ENCODE data around the gene SRBD1.

The SRBD1 gene

GRCh38 chr2:45612731-45613130 is 1.7 kb upstream of the SRBD1 start:
- Histone ChIP-seq H3K9me3 (ENCODE audit: insufficient read depth, low read length) (no peaks in the 10 kb centered on the region), H3K27ac (ENCODE audit: low read length) (no peak overlapping the region), H3K9ac (ENCODE audit: low read length) (no peak overlapping the region), H3K27me3 (ENCODE audit: low read depth, low read length) (no peaks in the 10 kb centered on the region), H3K4me1 (ENCODE audit: low read length) (peaks cover 17% of the 10 kb centered on the region), H3K4me2 (ENCODE audit: low read length) (no peak overlapping the region), H4K20me1 (ENCODE audit: insufficient read depth, low read length) (no peaks in the 10 kb centered on the region), H3K36me3 (replicated peaks; ENCODE audit: low read depth, low read length) (no peaks in the 10 kb centered on the region), H3K79me2 (ENCODE audit: low read length) (peaks cover 28% of the 10 kb centered on the region), H2AFZ (ENCODE audit: low read depth, low read length) (no peak overlapping the region), H3K4me3 (ENCODE audit: low read length) (no peak overlapping the region)
- TF ChIP-seq, protein P1, sequence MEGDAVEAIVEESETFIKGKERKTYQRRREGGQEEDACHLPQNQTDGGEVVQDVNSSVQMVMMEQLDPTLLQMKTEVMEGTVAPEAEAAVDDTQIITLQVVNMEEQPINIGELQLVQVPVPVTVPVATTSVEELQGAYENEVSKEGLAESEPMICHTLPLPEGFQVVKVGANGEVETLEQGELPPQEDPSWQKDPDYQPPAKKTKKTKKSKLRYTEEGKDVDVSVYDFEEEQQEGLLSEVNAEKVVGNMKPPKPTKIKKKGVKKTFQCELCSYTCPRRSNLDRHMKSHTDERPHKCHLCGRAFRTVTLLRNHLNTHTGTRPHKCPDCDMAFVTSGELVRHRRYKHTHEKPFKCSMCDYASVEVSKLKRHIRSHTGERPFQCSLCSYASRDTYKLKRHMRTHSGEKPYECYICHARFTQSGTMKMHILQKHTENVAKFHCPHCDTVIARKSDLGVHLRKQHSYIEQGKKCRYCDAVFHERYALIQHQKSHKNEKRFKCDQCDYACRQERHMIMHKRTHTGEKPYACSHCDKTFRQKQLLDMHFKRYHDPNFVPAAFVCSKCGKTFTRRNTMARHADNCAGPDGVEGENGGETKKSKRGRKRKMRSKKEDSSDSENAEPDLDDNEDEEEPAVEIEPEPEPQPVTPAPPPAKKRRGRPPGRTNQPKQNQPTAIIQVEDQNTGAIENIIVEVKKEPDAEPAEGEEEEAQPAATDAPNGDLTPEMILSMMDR (IDR thresholded peaks at IDR 0.05; ENCODE audit: low read depth, low read length), result no peak
- no peak for TF ChIP-seq EZH2phosphoT487 (IDR thresholded peaks at IDR 0.05; ENCODE audit: low read depth)

- Histone ChIP-seq H3K36me3 (replicated peaks; ENCODE audit: low read depth, low read length) (no peaks in the 10 kb centered on the region), H3K4me2 (ENCODE audit: low read length) (no peak overlapping the region), H3K27ac (ENCODE audit: low read length) (no peak overlapping the region), H3K9ac (ENCODE audit: low read length) (no peak overlapping the region), H3K9me3 (ENCODE audit: insufficient read depth, low read length) (no peaks in the 10 kb centered on the region), H3K79me2 (ENCODE audit: low read length) (peaks cover 32% of the 10 kb centered on the region), H3K4me1 (ENCODE audit: low read length) (peaks cover 17% of the 10 kb centered on the region), H2AFZ (ENCODE audit: low read depth, low read length) (0 out of 2 replicates have a peak overlapping the region, but pooled peaks have one; percentile 95), H3K27me3 (ENCODE audit: low read depth, low read length) (no peaks in the 10 kb centered on the region), H3K4me3 (ENCODE audit: low read length) (no peak overlapping the region), H4K20me1 (ENCODE audit: insufficient read depth, low read length) (no peaks in the 10 kb centered on the region)
- TF ChIP-seq, protein P1 (IDR thresholded peaks at IDR 0.05; ENCODE audit: low read depth, low read length), result no peak
- TF ChIP-seq EZH2phosphoT487 (IDR thresholded peaks at IDR 0.05; ENCODE audit: low read depth), result no peak
Measured at GRCh38 chr2:45612285-45612684, 1.2 kb upstream of the SRBD1 start.

- peak overlapping the region; percentile 83 for H3K9ac ChIP-seq (ENCODE audit: low read length)
- H3K9me3 ChIP-seq (ENCODE audit: insufficient read depth, low read length), result no peaks in the 10 kb centered on the region
- no peaks in the 10 kb centered on the region for H4K20me1 ChIP-seq (ENCODE audit: insufficient read depth, low read length)
- no peaks in the 10 kb centered on the region for H3K27me3 ChIP-seq (ENCODE audit: low read depth, low read length)
- H3K36me3 ChIP-seq (replicated peaks; ENCODE audit: low read depth, low read length), result no peaks in the 10 kb centered on the region
- peak overlapping the region; percentile 64 for H2AFZ ChIP-seq (ENCODE audit: low read depth, low read length)
- peak overlapping the region; percentile 85 for H3K4me3 ChIP-seq (ENCODE audit: low read length)
- H3K27ac ChIP-seq (ENCODE audit: low read length), result peak overlapping the region; percentile 75
- peaks cover 37% of the 10 kb centered on the region for H3K79me2 ChIP-seq (ENCODE audit: low read length)
- H3K4me1 ChIP-seq (ENCODE audit: low read length), result peaks cover 17% of the 10 kb centered on the region
- peak overlapping the region; percentile 82 for H3K4me2 ChIP-seq (ENCODE audit: low read length)
- TF ChIP-seq, protein P1 (IDR thresholded peaks at IDR 0.05; ENCODE audit: low read depth, low read length), result peak; percentile 49
- no peak for TF ChIP-seq EZH2phosphoT487 (IDR thresholded peaks at IDR 0.05; ENCODE audit: low read depth)
Measured at GRCh38 chr2:45610281-45611019, 617 bp downstream of the SRBD1 start.

DNA sequence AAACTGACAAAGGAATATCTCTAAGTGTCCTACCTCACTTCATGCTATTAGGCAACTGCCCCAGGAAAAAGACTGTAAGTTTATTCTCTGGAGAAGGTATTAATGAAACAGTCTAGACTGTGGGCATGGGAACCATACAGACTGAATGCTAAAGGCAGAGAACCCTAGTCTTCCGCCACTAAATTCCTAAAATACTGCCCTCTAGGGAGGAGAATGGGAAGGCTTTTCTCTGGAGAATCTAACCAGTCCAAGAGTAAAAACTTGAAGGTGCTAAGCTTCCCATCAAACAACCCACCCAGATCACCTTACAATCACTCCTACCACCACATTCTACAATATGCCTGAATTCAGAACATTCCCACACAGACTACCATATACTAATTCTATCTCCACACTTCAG is 3.4 kb downstream of the SRBD1 start:
- TF ChIP-seq, protein P1 (IDR thresholded peaks at IDR 0.05; ENCODE audit: low read depth, low read length), result peak; percentile 33
- TF ChIP-seq EZH2phosphoT487 (IDR thresholded peaks at IDR 0.05; ENCODE audit: low read depth), result no peak
- H3K4me3 ChIP-seq (ENCODE audit: low read length), result no peak overlapping the region
- H3K4me1 ChIP-seq (ENCODE audit: low read length), result peaks cover 29% of the 10 kb centered on the region
- no peaks in the 10 kb centered on the region for H4K20me1 ChIP-seq (ENCODE audit: insufficient read depth, low read length)
- H2AFZ ChIP-seq (ENCODE audit: low read depth, low read length), result no peak overlapping the region
- no peak overlapping the region for H3K27ac ChIP-seq (ENCODE audit: low read length)
- H3K4me2 ChIP-seq (ENCODE audit: low read length), result no peak overlapping the region
- H3K79me2 ChIP-seq (ENCODE audit: low read length), result peaks cover 37% of the 10 kb centered on the region
- H3K36me3 ChIP-seq (replicated peaks; ENCODE audit: low read depth, low read length), result peaks cover 11% of the 10 kb centered on the region
- no peaks in the 10 kb centered on the region for H3K27me3 ChIP-seq (ENCODE audit: low read depth, low read length)
- H3K9me3 ChIP-seq (ENCODE audit: insufficient read depth, low read length), result no peaks in the 10 kb centered on the region
- no peak overlapping the region for H3K9ac ChIP-seq (ENCODE audit: low read length)

Data from OCI-LY3 (cell line).